Medulla oblongata (tissue), 1 donor: Measurements from ENCODE around the gene CPB1.
A peak's percentile ranks its signal among the peaks of the same experiment; 100 is the strongest.

Experiments
- DNase-seq: peaks from one replicate; pipeline ENCODE4 v3.0.0-alpha.2; 2015; ENCODE audit errors: extremely low spot score

The CPB1 gene

DNA sequence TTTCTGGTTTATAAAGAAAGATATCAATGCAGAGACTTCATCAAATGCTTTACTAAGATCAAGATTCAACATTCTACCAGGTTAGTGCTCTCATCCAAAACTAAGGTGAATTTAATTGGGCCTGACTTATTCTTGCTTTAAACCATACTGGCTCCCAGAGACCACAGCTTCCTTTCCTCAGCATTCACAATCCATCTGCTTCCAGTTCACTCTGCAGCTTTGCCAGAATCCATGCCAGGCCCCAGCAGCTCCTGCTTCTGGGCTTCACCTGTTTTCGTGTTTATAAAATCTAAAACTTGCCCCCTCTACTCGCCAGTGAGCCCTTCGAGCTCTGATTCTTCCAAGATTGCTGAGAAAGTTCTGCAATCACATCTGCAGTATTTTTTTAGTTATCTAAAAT is 2.3 kb downstream of the CPB1 start:
- DNase-seq = no peak

GRCh38 chr3:148833223-148833622 is 5.6 kb downstream of the CPB1 start:
- no peak for DNase-seq

- no peak for DNase-seq
Observed at GRCh38 chr3:148839805-148840204, 12.2 kb downstream of the CPB1 start.

- DNase-seq = no peak
Observed at GRCh38 chr3:148840451-148840850, 12.8 kb downstream of the CPB1 start.

DNA sequence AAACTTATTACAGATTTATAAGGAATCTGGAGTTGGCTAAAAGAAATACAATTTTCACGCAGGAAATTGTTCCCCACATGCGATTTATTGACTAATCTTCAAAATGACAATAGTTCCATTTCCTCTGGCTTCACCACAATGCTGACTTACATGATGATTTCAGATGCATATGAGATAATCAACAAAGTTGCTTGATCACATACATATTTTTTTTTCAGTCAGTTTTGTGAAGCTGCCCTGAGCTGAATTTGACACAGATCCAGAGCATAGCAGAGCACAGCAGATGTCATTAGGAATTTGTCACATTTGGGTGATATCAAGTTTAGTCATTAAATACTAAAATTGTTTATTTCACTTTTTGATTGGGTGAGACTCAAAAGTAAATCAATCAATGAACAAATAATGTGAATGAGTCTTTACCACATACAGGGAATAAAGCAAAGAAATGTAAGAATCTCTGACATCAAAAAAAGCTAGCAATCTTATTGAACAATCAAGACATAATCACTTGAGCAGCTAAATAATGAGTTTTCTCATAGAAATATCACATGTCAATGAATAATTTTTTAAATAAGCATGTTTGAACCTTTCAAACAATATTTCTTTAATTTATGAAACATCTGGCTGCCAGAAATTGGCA is 18.3 kb downstream of the CPB1 start:
- DNase-seq = no peak

GRCh38 chr3:148847351-148847750 is 19.7 kb downstream of the CPB1 start:
- peak; percentile 17 for DNase-seq

GRCh38 chr3:148848410-148848809 is 20.8 kb downstream of the CPB1 start:
- no peak for DNase-seq

GRCh38 chr3:148852271-148852992 is 24.8 kb downstream of the CPB1 start:
- no peak for DNase-seq

GRCh38 chr3:148853076-148853475 is 25.5 kb downstream of the CPB1 start:
- DNase-seq = no peak

DNA sequence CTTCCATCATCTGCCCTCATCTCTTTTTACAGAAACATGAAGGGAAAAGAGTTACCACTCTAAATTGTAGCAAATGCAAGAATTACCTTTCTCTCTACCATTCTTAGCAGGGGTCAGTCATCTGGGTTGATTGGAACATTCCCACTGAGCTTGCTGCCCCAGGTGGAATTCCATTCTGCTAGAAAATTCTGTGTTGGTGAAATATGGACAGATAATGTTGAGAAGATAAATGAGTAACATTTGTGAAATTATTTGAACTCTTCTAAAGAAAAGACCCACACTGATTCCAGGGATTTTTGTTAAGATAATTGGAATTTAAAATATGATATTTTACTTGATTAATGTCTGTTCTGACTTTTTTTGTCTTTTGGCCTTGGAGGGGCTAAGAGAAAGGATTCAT is 26.4 kb downstream of the CPB1 start:
- DNase-seq = no peak

DNA sequence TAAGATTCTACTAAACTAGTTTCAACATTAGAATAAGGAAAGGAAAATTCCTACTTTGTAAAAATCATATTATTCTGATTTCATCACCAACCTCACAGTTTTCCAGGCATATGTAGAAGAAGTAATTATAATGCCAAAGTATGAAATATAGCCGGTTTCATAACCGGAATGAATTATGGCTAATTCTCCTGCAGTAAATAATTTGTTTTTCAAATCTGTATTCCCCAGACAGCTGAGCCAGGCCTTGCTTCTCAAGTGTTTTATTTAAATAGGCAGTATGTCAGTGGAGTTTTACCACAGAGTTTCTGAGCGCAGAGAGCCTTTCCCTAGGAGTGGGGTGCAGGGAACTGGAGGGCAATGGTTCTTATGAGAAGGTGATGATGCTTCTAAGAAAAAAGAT is 28.8 kb downstream of the CPB1 start:
- DNase-seq = no peak

GRCh38 chr3:148857316-148857715 is 29.7 kb downstream of the CPB1 start:
- DNase-seq = no peak

GRCh38 chr3:148861277-148861869 is 33.8 kb downstream of the CPB1 start:
- DNase-seq = peak; percentile 67

DNA sequence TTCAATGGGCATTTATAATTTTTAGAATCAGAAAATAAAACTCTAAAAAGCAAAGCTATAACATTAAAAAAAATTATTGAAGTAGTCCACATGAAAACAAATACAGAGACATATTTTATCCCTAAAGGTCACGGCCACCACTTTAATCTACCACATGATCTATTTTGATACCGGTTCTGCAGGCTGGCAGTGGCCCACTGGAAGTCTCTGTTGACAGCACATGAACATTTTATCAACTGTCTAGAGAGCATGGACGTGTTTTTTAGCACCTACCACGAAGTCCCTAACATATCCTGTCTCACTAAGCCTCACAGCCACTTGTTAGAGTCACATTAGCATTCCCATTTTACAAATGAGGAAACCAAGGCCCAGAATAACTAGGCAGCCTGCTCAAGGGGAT is 35.7 kb downstream of the CPB1 start:
- DNase-seq = no peak

GRCh38 chr3:148863814-148864213 is 36.2 kb downstream of the CPB1 start:
- DNase-seq = no peak

DNA sequence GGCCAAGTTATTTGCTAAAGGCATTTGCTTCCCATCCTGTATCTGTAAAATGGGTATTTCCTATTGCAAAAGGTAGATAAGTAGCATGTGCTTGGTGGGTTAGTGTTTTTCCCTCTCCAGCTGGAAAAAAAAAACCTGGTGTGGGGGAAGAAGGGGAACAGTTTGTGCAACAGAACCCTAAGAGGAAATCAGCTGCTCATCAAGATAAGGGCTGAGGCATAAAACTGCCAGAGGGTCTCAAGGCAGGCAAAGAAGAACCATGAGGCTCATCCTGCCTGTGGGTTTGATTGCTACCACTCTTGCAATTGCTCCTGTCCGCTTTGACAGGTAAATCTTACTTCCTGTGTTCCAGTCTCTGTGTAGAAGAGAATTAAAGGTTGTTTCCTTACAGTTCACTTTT is 37.4 kb downstream of the CPB1 start, which contains the start of gene CPA3:
CPA3 (plus strand) TSS at position 248 of the 400 bp plus-strand sequence; CDS start at position 260, 12 bp downstream.
- no peak for DNase-seq

DNA sequence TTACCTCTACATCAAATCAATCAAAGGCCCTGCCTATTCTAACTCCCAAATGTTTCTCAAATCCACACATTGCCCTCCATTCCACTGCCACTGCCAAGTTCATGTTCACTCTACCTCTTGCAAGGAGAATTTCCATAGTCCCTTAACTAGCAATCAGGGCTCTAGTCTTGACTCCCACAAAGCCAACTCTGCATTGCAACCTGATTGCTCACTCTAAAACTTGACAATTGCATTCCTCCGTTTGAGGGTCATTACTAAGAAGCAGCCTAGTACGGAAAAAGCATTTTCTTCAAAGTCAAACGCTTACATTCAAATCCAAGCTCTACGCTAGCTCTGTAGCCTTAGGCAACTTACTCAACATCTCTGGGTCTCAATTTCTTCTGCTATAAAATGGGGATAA is 38.6 kb downstream of the CPB1 start:
- no peak for DNase-seq

GRCh38 chr3:148873270-148873927 is 45.8 kb downstream of the CPB1 start:
- no peak for DNase-seq

DNA sequence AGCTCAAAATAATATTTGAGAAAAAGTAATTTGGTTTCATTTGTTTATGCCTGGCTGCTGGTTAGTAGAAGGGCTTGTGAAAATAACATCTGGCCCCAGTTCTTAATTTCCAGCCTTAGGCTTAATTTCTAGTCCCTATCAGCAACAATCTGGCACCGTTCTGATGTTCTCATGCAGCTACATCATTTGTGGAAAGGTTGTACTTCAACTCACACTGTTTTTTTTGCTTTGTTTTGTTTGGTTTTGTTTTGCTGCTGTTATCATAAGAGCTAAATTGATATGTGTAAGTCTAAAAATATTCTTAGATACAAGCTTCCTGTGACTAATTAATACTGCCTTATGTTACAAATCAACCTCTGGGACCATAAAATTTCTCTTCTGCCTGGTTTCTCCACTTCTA is 46.4 kb downstream of the CPB1 start:
- no peak for DNase-seq

DNA sequence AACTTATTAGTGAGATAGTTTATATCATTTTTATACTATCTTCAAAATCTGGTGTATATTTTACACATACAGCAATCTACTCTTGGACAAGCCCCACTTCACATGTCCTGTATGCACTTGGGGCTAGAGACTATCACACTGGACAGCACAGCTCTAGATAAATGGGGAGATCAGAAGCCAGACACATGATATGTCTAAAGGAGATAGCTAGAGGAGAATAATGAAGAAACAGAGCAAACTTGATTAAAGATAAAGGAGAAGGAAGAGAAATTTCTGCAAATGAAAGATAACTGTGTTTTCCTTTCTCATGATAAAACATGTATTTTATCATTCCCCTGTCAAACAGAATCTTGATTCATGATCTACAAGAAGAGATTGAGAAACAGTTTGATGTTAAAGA is 50.5 kb downstream of the CPB1 start:
- DNase-seq = no peak

GRCh38 chr3:148879256-148879655 is 51.6 kb downstream of the CPB1 start:
- no peak for DNase-seq

GRCh38 chr3:148880681-148881080 is 53.1 kb downstream of the CPB1 start:
- no peak for DNase-seq

DNA sequence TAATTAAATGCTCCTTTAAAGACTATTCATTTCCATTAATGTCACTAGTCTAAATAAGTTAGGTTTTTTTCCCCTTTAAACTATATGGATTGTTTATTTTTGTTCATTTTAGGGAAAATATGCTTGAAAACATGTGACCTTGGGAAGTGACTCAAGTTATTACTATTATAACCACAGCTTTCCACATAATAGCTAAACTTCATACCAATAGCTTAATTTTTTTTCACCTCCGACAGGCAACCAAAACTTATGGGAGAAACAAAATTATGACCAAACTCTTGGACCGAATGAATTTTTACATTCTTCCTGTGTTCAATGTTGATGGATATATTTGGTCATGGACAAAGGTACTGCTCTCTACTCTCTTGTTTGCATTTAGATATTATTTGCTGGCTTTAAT is 53.7 kb downstream of the CPB1 start:
- no peak for DNase-seq
